Stimulated activated CD8-positive, alpha-beta memory T cell treated with anti-CD3 and anti-CD28 coated beads, Interleukin-15, amount 100 ng/mL, for 1 hour (primary cell): ENCODE measurements around the gene NOTCH1.
"Not testable (repeated sequence)": the region's sequence is repeated elsewhere in the genome, so short reads cannot be mapped to it uniquely, and the experiment has no call there.

Source experiments
- DNase-seq: peaks from one replicate; pipeline ENCODE4 v3.0.0-alpha.2; 2020; ENCODE audit warnings: low read depth

Gene NOTCH1

DNA sequence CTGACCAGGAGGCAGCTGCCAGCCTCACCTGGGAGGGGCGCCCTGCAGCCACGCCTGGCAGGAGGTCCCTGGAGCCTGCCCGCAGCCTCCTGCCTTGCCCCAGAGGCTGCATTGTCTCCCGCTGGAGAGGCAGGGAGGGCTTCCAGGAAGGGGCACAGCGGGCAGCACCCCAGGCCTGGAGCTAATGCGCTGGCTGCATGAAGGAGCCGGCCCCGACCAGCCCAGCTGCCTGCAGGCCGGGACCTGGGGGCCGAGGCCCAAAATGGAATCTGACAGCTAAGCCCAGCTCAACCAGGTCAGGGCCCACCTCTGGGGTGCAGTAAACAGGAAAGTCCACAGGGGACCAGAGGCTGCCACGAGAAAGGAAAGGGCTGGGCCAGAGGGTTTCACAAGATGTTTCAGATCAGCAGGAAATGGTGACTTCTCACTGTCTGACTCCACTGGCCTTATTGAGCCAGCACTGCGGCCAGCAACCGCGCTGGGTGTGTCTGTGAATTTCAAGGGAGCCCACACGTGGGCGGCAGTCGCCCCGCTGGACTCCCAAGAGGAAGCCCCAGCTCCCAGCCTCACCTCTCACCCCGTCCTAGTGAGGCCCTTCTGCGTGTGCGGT, 18.6 kb upstream of the NOTCH1 start:
- DNase-seq, result no peak

GRCh38 chr9:136563646-136564325, 17.9 kb upstream of the NOTCH1 start:
- DNase-seq, result no peak

DNA sequence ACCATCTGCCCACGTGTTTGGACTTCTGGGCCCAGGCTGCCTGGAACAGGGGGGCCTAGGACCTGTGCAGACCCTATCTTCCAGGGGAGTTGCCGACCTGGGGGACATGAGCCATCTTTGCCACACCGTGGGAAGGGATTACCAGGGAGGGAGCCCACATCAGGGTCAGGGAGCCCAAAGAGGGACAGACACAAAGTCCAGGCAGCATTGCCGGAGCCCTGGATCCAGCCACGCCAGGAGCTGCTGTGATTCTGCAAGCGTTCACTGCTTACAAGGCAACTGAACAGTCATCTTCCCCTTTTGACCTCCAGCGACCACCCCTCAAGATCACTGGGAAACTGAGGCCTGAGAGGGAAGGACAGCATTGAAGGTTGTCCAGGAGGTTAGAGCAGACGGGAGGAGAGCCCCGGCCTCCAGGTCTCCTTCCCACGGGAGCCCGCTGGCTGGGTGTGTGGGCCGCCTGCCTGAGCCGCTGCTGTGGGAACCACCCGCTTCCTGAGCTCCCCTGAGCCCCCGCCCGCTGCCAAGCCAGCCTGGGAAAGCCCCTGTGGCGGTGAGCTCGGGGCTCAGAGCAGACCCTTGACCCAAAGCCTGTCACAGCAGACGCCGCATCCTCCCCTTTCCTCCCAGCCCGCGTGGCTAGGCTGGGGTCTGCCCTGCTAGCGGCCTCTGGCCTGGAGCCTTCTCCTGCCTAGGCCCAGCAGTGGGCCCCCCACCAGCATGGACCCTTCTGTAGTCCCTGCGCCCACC, 17.1 kb upstream of the NOTCH1 start:
- DNase-seq, result no peak

GRCh38 chr9:136561779-136562178, 15.9 kb upstream of the NOTCH1 start:
- DNase-seq, result no peak

- DNase-seq, result no peak
Measured at GRCh38 chr9:136560586-136560985, 14.7 kb upstream of the NOTCH1 start.

DNA sequence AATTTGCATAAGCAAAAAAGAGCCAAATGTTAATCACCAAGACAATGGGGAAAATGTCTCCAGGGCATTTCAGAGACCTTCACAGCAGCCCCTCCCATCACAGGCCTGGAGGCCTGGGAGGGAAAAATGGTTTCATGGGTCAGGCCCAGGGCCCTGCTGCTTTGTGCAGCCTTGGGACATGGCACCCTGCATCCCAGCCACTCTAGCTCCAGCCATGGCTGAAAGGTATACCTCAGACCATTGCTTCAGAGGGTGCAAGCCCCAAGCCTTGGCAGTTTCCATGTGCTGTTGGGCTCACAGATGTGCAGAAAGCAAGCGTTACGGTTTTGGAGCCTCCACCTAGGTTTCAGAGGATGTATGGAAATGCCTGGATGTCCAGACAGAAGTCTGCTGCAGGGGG, 13.5 kb upstream of the NOTCH1 start:
- not testable (repeated sequence) for DNase-seq

DNA sequence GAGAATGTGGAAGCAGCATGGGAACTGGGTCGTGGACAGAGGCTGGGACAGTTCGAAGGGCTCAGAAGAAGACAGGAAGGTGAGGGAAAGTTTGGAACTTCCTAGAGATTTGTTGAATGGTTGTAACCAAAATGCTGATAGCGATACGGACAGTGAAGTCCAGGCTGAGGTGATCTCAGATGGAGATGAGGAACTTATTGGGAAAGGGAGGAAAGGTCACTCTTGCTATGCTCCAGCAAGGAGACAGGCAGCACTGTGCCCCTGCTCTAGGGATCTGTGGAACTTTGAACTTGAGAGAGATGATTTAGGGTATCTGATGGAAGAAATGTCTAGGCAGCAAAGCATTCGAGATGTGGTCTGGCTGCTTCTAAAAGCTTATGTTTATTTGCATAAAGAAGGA, 13.0 kb upstream of the NOTCH1 start:
- not testable (repeated sequence) for DNase-seq

GRCh38 chr9:136558373-136558772, 12.5 kb upstream of the NOTCH1 start:
- DNase-seq, result no peak

- DNase-seq, result no peak
Measured at GRCh38 chr9:136557036-136557435, 11.2 kb upstream of the NOTCH1 start.

GRCh38 chr9:136556166-136556565, 10.3 kb upstream of the NOTCH1 start:
- DNase-seq, result no peak

- no peak for DNase-seq
Measured at GRCh38 chr9:136554870-136555269, 9.0 kb upstream of the NOTCH1 start.

- no peak for DNase-seq
Measured at GRCh38 chr9:136553581-136553980, 7.7 kb upstream of the NOTCH1 start.

GRCh38 chr9:136552117-136552703, 6.4 kb upstream of the NOTCH1 start:
- no peak for DNase-seq

- no peak for DNase-seq
Measured at GRCh38 chr9:136551401-136552116, 5.7 kb upstream of the NOTCH1 start.

DNA sequence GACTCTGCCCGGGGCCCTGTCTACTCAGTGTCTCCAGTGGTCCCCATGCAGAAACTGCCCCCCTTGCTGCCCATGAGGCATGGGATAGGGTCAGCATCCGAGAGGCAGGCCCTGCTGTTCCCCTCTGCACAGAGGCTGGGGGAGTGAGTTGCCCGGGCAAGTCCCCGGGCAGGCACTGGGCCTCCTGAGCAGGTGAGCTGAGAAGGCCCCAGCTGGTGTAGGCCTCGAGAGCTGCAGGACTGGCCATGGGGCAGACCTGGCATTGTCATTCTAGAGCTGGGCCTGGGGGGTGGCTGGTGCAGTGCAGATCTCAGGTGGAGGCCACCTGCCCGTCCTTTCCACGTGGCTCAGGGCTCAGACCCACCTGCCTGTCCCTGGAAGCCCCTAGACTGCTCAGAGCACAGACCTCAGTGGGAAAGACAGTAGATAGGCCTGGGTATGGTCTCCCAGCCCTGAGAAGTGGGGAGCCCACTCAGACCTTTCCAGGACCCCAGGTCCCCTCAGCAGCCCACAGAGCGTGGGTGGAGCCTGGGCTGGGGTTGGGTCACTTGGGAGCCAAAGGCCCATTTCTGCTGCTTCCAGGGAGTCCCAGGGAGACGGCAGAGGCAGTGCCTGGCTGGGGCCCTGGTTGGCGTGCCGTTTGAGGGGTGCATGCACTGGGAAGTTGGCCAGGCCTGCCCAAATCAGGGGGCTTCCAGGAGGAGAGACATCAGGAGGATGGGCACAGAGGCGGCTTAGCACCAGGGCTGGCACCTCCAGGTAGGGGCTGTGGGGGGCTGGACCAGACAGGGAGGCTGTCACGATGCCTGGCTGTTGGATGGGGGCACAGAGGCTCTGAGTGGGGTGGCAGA, 4.8 kb upstream of the NOTCH1 start:
- DNase-seq, result no peak

DNA sequence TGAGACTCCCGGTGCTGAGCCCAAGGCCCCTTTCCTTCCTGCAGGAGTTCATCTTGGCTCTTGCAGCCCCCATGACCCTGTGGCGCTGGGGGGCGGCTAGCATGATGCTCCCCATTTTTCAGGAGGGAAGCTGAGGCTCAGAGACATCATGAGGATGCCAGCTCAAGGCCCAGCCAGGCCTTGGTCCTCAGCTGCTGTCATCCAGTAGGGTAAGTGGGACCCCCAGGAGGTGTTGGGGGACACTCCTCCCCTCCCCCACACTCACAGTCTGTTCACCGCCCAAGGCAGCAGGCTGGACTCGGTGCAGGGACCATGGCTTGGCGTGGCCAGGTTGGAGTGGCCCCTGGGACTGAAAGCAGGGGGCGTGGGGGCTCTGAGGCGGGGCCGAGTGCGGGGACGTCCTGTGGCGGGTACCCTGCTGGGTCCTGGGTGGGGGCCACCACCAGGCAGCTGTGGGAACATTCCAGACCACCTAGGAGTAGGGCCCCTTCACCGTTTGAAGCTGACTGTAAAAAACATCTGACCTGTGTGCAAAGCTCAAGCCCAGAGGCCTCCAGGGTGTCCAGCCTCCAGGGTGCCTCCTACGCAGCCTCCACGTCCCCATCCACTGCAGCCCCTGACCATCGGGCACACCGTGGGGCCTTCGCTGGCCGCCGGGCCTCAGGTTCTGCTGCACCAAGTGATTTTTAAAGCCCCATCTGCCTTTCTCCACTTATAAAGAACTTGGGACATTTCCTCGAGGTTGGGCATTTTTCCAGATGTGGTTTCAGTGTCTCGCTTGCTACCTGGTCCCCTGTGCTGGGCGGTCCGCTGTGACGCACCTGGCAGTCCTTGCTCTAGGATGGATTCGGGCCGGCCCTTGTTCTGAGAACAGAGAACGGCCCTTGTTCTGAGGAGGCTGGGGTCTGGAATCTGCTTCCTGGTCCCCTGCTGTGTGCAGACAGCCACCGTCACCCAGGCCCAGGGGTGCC, 3.4 kb upstream of the NOTCH1 start:
- no peak for DNase-seq

DNA sequence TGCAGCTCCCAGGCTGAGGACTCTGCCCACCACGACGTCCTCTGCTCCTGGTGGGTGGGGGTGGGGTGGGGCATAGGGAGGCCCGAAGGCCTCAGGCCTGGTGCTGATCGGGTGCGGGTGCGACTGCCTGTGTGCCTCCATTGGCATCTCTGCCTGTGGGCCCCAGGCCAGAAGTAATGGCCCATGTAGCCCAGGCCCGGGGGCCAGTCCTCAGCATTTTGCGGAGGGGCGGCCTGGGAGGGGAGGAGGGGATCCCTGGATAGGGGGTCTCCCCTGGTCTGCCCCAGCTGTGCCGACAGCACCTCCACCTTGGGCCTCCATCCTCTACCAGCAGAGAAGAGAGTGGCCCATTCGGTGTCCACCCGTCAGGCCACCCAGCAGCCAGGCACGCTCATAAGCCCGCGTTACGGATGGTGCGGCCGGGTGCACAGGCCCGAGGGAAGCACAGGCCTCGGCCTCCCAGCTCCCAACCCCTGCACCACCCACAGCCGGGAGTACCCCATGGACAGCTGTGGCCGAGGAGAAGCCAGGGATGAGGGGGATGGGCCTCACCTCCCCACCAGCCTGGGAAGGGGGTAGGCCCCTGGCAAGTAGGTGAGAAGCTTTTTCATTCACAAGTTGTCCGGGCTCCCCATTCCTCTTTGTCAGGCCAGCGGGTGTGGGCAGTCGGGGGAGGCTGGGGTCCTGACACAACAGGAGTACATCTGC, 1.8 kb upstream of the NOTCH1 start:
- DNase-seq, result no peak

DNA sequence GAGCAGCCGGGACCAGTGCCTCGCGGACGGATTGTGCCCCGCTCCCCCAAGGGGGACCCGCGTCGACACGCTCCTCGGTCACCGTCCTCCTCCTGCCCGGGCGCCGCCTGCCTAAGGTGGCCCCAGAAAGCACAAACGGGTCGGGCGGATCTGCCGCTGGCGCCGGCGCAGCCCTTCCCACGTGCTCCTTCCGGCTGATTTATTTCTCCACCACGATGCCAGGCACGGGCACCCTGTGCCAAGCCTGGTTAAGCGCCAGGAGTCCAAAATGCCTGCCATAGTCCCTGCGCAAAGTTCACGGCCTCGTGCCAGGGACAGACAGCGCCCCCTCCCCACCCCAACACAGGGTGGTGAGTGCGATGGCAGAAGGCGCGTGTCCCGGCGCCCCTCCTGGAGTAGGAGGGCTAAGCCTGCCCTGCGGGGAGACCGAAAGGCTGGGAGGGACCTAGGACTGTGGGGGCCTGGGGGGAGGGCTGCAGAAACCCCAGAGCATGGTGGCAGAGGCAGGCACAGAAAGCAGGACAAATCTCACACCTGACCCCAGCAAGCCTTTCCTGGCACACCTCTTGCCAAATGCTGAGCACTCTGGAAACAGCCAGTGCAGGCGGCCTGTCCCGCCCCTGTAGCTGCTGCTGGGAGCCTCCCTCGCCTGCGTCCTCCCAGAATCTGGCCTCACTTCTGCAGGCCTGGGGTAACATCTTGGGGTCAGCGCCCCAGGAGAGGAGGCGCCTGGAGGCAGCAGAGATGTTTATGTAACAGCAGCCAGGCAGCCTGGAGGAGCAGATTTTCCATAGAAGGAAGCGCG, 1.1 kb upstream of the NOTCH1 start:
- no peak for DNase-seq

GRCh38 chr9:136545692-136545964, 220 bp downstream of the NOTCH1 start:
- DNase-seq, result no peak
